Measurements from ENCODE around the gene COG2. TPM values are rescaled to one million over a fixed set of nuclear protein-coding genes. Genes with fewer than 3 reads are reported as not detected.

COG2 gene
- total RNA-seq, 4 donors from 2014 or later: 21.9 to 34.4 (median 23.8) TPM

DNA sequence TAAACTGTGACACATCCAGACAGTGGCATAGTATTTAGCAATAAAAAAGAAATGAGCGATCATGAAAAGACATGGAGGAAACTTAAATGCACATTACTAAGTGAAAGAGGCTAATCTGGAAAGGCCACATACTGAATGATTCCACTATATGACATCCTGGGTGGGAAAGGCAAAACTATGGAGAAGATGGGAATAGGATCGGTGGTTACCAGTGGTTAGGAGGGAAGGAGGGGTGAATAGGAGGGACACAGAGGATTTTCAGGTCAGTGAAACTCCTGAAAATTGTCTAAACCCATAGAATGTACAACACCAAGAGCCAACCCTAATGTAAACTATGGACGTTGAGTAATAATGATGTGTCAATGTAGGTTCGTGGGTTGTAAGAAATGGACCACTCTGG lies 57.9 kb downstream of the COG2 start:
- TF ChIP-seq EP300 (IDR thresholded peaks at IDR 0.05) (no peak), POLR2A (IDR thresholded peaks at IDR 0.05) (no peak), POLR2AphosphoS5 (IDR thresholded peaks at IDR 0.05) (no peak)
- TF ChIP-seq, protein P1, sequence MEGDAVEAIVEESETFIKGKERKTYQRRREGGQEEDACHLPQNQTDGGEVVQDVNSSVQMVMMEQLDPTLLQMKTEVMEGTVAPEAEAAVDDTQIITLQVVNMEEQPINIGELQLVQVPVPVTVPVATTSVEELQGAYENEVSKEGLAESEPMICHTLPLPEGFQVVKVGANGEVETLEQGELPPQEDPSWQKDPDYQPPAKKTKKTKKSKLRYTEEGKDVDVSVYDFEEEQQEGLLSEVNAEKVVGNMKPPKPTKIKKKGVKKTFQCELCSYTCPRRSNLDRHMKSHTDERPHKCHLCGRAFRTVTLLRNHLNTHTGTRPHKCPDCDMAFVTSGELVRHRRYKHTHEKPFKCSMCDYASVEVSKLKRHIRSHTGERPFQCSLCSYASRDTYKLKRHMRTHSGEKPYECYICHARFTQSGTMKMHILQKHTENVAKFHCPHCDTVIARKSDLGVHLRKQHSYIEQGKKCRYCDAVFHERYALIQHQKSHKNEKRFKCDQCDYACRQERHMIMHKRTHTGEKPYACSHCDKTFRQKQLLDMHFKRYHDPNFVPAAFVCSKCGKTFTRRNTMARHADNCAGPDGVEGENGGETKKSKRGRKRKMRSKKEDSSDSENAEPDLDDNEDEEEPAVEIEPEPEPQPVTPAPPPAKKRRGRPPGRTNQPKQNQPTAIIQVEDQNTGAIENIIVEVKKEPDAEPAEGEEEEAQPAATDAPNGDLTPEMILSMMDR (IDR thresholded peaks at IDR 0.05): no peak
- Histone ChIP-seq H3K27ac (no peak overlapping the region), H3K9me3 (no peaks in the 10 kb centered on the region), H3K4me3 (no peak overlapping the region), H3K4me1 (no peaks in the 10 kb centered on the region), H3K27me3 (no peaks in the 10 kb centered on the region), H3K36me3 (no peaks in the 10 kb centered on the region)
- WGBS: 89% methylated on average over 4 of the region's 4 CpGs
- no peak for DNase-seq (ENCODE audit: low spot score in 2 of 2)

DNA sequence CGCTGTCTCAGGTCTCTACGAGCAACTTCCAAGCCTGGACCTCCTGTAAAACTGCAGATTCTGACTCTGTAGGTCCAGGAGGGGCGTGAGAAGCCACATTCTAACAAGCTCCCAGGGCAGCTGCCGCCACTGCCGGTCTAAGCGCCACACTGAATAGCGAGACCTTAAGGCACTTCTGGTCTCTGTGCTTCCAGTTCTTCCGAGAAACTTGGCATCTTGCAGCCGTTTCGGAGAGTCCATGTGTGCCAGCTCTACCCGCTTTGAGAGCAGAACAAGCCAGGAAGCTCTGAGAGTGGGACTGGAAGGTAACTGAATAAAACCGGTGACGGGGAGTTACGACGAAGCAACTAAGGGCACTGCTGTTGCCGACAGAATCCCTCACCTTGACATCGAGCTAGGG lies 59.2 kb downstream of the COG2 start:
- Histone ChIP-seq H3K36me3 (no peaks in the 10 kb centered on the region), H3K27ac (no peak overlapping the region), H3K4me3 (no peak overlapping the region), H3K27me3 (no peaks in the 10 kb centered on the region), H3K9me3 (no peaks in the 10 kb centered on the region), H3K4me1 (no peaks in the 10 kb centered on the region)
- no peak for DNase-seq (ENCODE audit: low spot score in 2 of 2)
- TF ChIP-seq EP300 (IDR thresholded peaks at IDR 0.05): no peak
- no peak for TF ChIP-seq POLR2AphosphoS5 (IDR thresholded peaks at IDR 0.05)
- TF ChIP-seq, protein P1 (IDR thresholded peaks at IDR 0.05): no peak
- TF ChIP-seq POLR2A (IDR thresholded peaks at IDR 0.05): no peak
- 82% methylated on average over 17 of the region's 17 CpGs for WGBS

DNA sequence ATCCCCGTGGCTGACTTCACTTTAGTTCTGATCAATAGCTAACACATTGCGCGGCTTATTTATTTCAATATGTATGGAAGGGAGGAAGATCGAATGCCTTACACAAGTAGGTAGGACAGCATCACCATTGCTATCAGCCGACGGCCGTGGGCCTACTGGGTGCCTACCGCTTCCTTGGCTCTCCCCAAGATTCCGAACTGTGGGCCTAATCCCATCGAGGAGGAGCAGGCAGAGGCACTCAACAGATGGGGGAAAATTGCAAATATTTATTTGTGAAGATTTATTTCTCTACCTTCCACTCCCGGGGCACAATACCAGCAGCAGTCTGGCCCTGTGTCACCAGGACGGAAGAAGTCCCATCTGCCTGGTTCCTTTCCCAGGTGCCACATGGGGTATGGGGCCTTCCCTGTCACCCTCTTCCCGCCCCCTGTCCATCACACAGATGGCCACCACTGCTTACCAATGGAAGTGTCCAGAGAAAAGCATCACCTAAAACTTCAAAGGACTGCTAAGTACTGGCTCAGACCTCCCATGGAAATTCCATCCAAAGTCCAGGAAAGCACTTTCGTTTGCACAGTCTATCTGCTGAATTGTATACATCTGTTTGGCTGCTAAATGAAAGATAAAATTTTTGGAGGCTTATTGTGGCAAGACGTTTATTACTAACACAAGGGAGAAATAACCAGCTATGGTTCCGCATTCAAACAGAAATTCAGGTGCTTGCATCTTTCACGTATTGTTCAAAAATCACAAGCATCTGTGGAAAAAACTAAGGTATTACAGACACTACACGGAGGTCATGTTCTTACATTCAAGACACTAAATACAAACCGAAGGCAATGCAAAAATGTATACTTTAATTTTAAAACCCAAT lies 59.9 kb downstream of the COG2 start:
- TF ChIP-seq POLR2AphosphoS5 (IDR thresholded peaks at IDR 0.05) (no peak), EP300 (IDR thresholded peaks at IDR 0.05) (no peak), POLR2A (IDR thresholded peaks at IDR 0.05) (no peak)
- TF ChIP-seq, protein P1 (IDR thresholded peaks at IDR 0.05): no peak
- no peak overlapping the region for H3K27ac ChIP-seq
- no peaks in the 10 kb centered on the region for H3K36me3 ChIP-seq
- no peaks in the 10 kb centered on the region for H3K27me3 ChIP-seq
- H3K4me3 ChIP-seq: no peak overlapping the region
- no peak for DNase-seq (ENCODE audit: low spot score in 2 of 2)
- H3K9me3 ChIP-seq: no peaks in the 10 kb centered on the region
- H3K4me1 ChIP-seq: no peaks in the 10 kb centered on the region
- WGBS: 91% methylated on average over 19 of the region's 19 CpGs

DNA sequence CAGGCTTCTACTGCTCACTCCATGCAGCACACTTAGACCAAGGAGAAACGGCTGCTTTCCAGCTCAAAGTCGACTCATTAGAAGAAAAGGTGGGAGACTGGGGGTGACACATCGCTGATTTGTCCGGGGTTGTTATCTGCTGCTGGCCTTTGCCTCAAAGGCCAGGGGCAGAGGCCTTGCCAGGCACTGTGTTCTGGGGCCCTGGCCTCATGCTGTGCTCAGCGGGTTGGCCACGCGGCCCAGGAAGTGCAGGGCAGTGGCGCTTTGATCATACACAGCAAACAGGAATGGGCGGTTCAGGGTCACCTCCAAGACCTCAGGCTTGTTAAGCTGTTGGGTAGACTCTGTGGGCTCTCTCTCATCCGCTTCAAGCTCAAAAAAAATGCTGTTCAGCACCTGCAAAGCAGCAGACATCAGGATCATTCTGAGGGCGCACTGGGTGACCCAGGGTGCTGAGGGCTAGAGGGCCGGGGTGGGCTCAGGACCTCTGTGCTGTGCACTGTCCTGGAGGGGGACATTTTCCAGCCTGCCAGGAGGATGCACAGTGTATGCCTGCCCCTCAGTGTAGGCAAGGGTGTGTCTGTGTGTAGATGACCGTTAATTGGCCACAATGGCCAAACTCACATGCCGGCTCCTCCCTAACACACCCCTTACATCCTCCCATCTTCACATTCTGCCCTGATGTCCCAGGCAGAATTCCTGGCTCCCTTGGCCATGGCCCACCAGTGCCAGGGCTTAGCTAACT lies 60.8 kb downstream of the COG2 start:
- TF ChIP-seq, protein P1 (IDR thresholded peaks at IDR 0.05): no peak
- TF ChIP-seq POLR2AphosphoS5 (IDR thresholded peaks at IDR 0.05) (no peak), EP300 (IDR thresholded peaks at IDR 0.05) (no peak), POLR2A (IDR thresholded peaks at IDR 0.05) (no peak)
- Histone ChIP-seq H3K4me1 (peaks cover under 1% of the 10 kb centered on the region), H3K27me3 (no peaks in the 10 kb centered on the region), H3K27ac (no peak overlapping the region), H3K4me3 (no peak overlapping the region), H3K9me3 (no peaks in the 10 kb centered on the region), H3K36me3 (no peaks in the 10 kb centered on the region)
- WGBS: 80% methylated on average over 13 of the region's 14 CpGs
- DNase-seq (ENCODE audit: low spot score in 2 of 2): no peak
